HG03060 (cell line): ENCODE data around the gene PCDHGB5.
"Not testable (repeated sequence)": the region's sequence is repeated elsewhere in the genome, so short reads cannot be mapped to it uniquely, and the experiment has no call there.

ENCODE experiments used
- ATAC-seq: cut with Tn5 transposase; IDR thresholded peaks from one replicate; pipeline ENCODE4 v1.9.1; 2021; ENCODE audit warnings: low read depth, moderate number of reproducible peaks; ENCODE audit not compliant: unreplicated experiment

The PCDHGB5 gene

DNA sequence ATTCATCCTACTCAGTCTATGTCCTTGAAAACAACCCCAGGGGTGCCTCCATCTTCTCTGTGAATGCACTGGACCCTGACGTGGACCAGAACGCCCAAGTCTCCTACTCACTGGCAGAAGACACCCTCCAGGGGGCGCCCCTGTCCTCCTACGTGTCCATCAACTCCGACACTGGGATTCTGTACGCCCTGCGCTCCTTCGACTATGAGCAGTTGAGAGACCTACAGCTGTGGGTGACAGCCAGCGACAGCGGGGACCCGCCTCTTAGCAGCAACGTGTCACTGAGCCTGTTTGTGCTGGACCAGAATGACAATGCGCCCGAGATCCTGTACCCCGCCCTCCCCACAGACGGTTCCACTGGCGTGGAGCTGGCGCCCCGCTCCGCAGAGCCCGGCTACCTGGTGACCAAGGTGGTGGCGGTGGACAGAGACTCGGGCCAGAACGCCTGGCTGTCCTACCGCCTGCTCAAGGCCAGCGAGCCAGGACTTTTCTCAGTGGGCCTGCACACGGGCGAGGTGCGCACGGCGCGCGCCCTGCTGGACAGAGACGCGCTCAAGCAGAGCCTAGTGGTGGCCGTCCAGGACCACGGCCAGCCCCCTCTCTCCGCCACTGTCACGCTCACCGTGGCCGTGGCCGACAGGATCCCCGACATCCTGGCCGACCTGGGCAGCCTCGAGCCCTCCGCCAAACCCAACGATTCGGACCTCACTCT lies 22.1 kb upstream of the PCDHGB5 start:
- not testable (repeated sequence) for ATAC-seq

DNA sequence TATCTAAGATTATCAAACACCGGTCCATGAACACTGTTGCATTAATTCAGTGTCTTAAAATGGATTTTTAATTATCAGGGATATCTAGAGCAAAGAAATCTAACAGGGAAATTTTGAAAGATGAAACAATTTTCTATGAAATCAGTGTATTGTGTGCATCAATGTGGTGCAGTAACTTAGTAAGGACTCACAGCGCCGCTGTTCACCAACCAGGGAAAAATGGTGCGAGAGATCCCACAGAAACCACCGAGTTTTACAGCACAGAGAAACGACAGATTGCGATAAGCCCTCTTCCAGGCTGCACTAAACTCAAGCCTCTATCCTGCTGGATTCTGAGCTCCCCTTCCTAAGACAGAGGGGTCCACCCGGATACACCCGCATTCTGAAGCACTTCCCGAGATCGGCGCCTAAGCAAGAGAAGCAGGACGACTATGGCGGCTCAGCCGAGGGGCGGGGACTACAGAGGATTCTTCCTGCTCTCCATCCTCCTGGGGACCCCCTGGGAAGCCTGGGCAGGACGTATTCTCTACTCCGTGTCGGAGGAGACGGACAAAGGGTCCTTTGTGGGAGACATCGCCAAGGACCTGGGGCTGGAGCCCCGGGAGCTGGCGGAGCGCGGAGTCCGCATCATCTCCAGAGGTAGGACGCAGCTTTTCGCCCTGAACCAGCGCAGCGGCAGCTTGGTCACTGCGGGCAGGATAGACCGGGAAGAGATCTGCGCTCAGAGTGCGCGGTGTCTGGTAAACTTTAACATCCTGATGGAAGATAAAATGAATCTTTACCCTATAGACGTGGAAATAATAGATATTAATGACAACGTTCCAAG lies 15.1 kb upstream of the PCDHGB5 start, which contains the start of gene PCDHGA7:
TSS of gene PCDHGA7 (plus strand) at position 274 of the 826 bp plus-strand sequence. CDS start at position 432, 158 bp downstream.
- ATAC-seq: no peak

DNA sequence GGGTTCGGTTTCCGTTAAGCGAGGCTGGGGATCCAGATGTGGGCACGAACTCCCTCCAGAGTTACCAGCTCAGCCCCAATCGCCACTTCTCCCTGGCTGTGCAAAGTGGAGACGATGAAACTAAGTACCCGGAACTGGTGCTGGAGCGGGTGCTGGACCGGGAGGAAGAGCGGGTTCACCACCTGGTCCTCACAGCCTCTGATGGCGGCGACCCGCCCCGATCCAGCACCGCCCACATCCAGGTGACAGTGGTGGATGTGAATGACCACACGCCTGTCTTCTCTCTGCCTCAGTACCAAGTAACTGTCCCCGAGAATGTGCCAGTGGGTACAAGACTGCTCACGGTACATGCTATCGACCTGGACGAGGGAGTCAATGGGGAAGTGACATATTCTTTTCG lies 14.4 kb upstream of the PCDHGB5 start:
- ATAC-seq: no peak

- no peak for ATAC-seq
Observed at GRCh38 chr5:141384471-141385267, 13.1 kb upstream of the PCDHGB5 start.

DNA sequence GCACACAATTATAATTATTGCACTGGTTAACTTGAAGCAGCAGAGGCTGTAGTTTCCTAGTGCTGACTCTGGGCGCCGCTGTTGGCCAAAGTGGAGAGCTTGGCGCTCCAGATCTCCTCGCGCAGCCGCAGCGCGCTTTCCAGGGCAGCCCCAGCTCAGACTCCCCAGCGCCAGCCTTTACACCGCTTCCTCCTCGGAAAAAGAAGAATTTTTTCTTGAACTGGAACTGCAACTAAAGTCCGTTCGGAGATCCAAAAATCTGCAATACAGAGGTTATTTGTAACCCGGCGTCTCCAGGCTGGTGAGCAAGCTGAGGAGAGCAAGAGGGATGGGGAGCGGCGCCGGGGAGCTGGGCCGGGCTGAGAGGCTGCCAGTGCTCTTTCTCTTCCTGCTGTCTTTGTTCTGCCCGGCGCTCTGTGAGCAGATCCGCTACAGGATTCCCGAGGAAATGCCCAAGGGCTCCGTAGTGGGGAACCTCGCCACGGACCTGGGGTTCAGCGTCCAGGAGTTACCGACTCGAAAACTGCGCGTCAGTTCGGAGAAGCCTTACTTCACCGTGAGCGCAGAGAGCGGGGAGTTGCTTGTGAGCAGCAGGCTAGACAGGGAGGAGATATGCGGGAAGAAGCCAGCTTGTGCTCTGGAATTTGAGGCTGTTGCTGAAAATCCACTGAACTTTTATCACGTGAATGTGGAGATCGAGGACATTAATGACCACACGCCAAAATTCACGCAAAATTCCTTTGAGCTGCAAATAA lies 10.0 kb upstream of the PCDHGB5 start, which contains the start of gene PCDHGB4:
TSS of gene PCDHGB4 (plus strand) at position 142 of the 755 bp plus-strand sequence. CDS start at position 329, 187 bp downstream.
- ATAC-seq: not testable (repeated sequence)

DNA sequence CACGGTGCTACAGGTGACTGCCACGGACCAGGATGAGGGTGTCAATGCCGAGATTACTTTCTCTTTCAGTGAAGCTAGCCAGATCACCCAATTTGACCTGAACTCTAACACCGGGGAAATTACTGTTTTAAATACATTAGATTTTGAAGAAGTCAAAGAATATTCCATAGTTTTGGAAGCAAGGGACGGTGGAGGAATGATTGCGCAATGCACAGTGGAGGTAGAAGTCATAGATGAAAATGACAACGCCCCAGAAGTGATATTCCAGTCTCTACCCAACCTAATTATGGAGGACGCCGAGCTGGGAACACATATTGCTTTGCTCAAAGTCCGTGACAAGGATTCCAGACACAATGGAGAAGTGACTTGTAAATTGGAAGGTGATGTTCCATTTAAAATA lies 9.1 kb upstream of the PCDHGB5 start:
- no peak for ATAC-seq

GRCh38 chr5:141389153-141390042 lies 8.3 kb upstream of the PCDHGB5 start:
- no peak for ATAC-seq

GRCh38 chr5:141392429-141393198 lies 5.1 kb upstream of the PCDHGB5 start, which contains the start of gene PCDHGA8:
PCDHGA8 (plus strand) TSS chr5:141392633; CDS start chr5:141392814, 181 bp downstream.
- no peak for ATAC-seq

GRCh38 chr5:141393267-141393666 lies 4.5 kb upstream of the PCDHGB5 start:
- ATAC-seq: no peak

GRCh38 chr5:141394401-141395187 lies 3.2 kb upstream of the PCDHGB5 start:
- not testable (repeated sequence) for ATAC-seq

GRCh38 chr5:141398608-141399007 lies 861 bp downstream of the PCDHGB5 start:
- no peak for ATAC-seq

GRCh38 chr5:141399555-141400258 lies 2.0 kb downstream of the PCDHGB5 start:
- ATAC-seq: no peak

DNA sequence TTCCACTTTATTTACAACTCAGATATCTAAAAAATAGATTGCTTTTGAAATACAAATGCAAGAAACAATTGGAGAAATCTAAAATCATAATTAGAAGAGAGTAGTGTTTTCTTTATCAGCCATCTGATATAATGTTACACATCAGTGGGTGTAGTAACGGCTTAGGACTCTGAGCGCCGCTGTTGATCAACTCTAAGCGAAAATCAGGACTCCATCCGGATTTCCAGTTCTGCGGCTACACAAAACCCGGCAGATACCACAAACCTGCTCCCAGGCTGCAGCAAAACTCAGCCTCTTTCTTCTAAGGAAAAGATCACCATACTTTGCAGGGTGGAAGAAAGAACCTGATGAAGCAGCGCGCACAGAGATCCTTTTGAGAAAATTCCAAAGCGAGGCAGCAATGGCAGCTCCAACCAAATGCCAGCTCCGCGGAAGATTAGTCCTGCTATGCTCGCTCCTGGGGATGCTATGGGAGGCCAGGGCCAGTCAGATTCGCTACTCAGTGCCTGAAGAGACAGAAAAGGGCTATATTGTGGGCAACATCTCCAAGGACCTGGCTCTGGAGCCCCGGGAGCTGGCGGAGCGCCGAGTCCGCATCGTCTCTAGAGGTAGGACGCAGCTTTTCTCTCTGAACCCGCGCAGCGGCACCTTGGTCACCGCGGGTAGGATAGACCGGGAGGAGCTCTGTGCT lies 5.0 kb downstream of the PCDHGB5 start, which contains the start of gene PCDHGA9:
TSS of gene PCDHGA9 (plus strand) at position 226 of the 691 bp plus-strand sequence. CDS start at position 401, 175 bp downstream.
- ATAC-seq: no peak

- no peak for ATAC-seq
Observed at GRCh38 chr5:141403387-141403786, 5.6 kb downstream of the PCDHGB5 start.

- ATAC-seq: not testable (repeated sequence)
Observed at GRCh38 chr5:141407790-141408505, 10.2 kb downstream of the PCDHGB5 start, which contains the start of gene PCDHGB6. PCDHGB6 (plus strand) TSS chr5:141408021; CDS start chr5:141408203, 182 bp downstream.
